SU-DHL-6 (cell line): Measurements from ENCODE around the gene BMERB1.

Experiments
- EZH2phosphoT487 ChIP-seq: fragments of 200-600 bp; sonication (generic), shearing (Covaris generic); conservative IDR thresholded peaks from 2 replicates; pipeline ENCODE4 v1.6.1; 2018; ENCODE audit warnings: mild to moderate bottlenecking, antibody characterized with exemption, low read length, moderate library complexity, mixed read lengths
- TF ChIP-seq, protein P1 (sequence below): fragments of 200-600 bp; sonication (generic); IDR thresholded peaks from one replicate; pipeline ENCODE4 v1.5.1; 2017; ENCODE audit warnings: antibody characterized with exemption, mild to moderate bottlenecking, low read length, moderate library complexity; ENCODE audit not compliant: insufficient read depth, poor library complexity, severe bottlenecking

DNA sequence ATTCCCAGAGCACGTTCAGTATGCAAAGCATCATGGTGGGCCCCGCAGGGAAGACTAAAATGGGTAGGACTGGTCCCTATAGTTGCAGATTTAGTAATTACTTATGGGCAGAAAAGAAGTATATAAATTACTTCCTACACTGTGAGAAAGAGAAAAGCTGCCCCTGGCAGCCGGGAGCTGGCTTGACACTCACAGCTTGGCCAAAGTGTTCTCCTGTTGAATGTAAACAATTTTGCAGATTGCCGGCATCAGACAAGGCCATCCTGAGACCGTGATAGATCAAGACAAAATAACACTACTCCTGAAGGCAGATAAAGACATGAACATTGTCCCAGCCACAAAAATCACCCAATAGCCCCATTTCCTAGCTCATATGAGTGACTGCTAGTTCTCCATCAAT, 110.0 kb downstream of the BMERB1 start:
- TF ChIP-seq, protein P1, sequence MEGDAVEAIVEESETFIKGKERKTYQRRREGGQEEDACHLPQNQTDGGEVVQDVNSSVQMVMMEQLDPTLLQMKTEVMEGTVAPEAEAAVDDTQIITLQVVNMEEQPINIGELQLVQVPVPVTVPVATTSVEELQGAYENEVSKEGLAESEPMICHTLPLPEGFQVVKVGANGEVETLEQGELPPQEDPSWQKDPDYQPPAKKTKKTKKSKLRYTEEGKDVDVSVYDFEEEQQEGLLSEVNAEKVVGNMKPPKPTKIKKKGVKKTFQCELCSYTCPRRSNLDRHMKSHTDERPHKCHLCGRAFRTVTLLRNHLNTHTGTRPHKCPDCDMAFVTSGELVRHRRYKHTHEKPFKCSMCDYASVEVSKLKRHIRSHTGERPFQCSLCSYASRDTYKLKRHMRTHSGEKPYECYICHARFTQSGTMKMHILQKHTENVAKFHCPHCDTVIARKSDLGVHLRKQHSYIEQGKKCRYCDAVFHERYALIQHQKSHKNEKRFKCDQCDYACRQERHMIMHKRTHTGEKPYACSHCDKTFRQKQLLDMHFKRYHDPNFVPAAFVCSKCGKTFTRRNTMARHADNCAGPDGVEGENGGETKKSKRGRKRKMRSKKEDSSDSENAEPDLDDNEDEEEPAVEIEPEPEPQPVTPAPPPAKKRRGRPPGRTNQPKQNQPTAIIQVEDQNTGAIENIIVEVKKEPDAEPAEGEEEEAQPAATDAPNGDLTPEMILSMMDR = no peak
- no peak for TF ChIP-seq EZH2phosphoT487
